Measurements from ENCODE around the gene SCYGR8. TPM values are rescaled to one million over a fixed set of nuclear protein-coding genes. Genes with fewer than 3 reads are reported as not detected.

The SCYGR8 gene
- total and polyA plus RNA-seq, 2 of the 8 experiments (the other 6 are each of a cell fraction or from before 2014, with no cell fraction given) = not detected

DNA sequence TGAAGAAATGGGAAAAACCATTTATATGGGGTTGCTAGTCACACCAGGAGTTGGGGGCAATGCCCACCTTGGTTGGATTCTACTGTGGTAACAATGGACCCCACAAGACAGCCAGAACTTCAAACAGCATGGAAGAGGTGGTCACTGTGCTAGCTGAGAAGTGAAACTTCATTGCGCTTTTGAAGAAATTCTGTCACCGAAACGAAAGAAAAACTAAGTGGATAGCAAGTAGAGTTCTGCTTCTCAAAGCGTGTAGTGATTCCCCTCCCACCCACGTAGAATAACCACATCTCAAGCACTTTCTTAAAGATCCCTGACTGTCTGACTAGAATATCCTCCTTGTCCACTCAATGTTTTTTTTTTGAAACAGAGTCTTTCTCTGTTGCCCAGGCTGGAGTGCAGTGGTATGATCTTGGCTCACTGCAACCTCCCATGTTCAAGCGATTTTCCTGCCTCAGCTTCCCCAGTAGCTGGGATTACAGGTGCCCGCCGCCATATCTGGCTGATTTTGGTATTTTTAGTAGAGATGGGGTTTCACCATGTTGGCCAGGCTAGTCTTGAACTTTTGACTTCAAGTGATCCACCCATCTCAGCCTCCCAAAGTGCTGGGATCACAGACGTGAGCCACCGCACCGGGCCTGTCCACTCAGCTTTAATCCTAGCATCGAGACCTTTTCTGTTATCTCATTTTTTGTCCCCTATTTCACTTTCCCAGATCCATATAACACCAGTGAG, 37.9 kb downstream of the SCYGR8 start:
- H3K9me3 ChIP-seq (ENCODE audit: insufficient read depth in 2 of 2, low read depth in 1 of 2, low read length in 1 of 2) = no peaks in the 10 kb centered on the region
- no peak overlapping the region for H3K9ac ChIP-seq (replicated peaks in 1 of 4; ENCODE audit: extremely low read depth in 1 of 4, low read depth in 3 of 4, low read length in 3 of 4)
- no peaks in the 10 kb centered on the region for H4K20me1 ChIP-seq (replicated peaks in 1 of 2; ENCODE audit: control insufficient read depth in 1 of 2, insufficient read depth in 2 of 2, low read length in 2 of 2)
- no peaks in the 10 kb centered on the region for H3K79me1 ChIP-seq (ENCODE audit: low read depth, low read length)
- ChIA-PET POLR2A (ENCODE audit: partially characterized antibody) (interaction anchor here (0.6 kb wide), 1 partner anchor 56 kb away, joined by 4 read pairs; no protein-coding TSS in a partner anchor), CTCF (ENCODE audit: partially characterized antibody) (interaction anchor here (0.6 to 4.3 kb wide), 6 partner anchors 10 to 79 kb away, joined by 3 to 26 read pairs (median 5); no protein-coding TSS in a partner anchor)
- H3K56ac ChIP-seq (replicated peaks; ENCODE audit: insufficient read length, low read depth, low read length) = no peak overlapping the region
- H2BK15ac ChIP-seq (ENCODE audit: low read length) = no peak overlapping the region
- H2BK5ac ChIP-seq (ENCODE audit: low read depth, low read length) = no peak overlapping the region
- no peaks in the 10 kb centered on the region for H3K27me3 ChIP-seq (replicated peaks in 1 of 4; ENCODE audit: control insufficient read depth in 3 of 4, extremely low read depth in 1 of 4, insufficient read depth in 3 of 4, low read length in 3 of 4)
- no peak overlapping the region for H4K8ac ChIP-seq (ENCODE audit: extremely low read depth, insufficient read depth, low read length)
- H3K14ac ChIP-seq (ENCODE audit: insufficient read length) = no peak overlapping the region
- no peaks in the 10 kb centered on the region for H3K23me2 ChIP-seq (ENCODE audit: low read depth, low read length)
- no peaks in the 10 kb centered on the region for H3K79me2 ChIP-seq (ENCODE audit: control insufficient read depth in 1 of 2, insufficient read depth in 2 of 2, low read length in 2 of 2)
- no peak overlapping the region for H3K23ac ChIP-seq (ENCODE audit: insufficient read length)
- no peak overlapping the region for H3K18ac ChIP-seq (ENCODE audit: extremely low read depth, low read length)
- H3K27ac ChIP-seq (ENCODE audit: low read depth, low read length) = no peak overlapping the region
- FAIRE-seq (no peak), DNase-seq (ENCODE audit: low read depth in 1 of 2, low spot score in 2 of 2) (no peak)
- no peak overlapping the region for H2AK5ac ChIP-seq (ENCODE audit: low read depth, low read length)
- no peak overlapping the region for H3K4me2 ChIP-seq (ENCODE audit: insufficient read depth in 1 of 2, low read depth in 2 of 2, low read length in 2 of 2)
- no peak overlapping the region for H3K4me3 ChIP-seq (ENCODE audit: extremely low read depth in 1 of 4, insufficient read depth in 2 of 4, low read depth in 3 of 4, low read length in 4 of 4)
- H3K4me1 ChIP-seq (replicated peaks in 1 of 4; ENCODE audit: control insufficient read depth in 3 of 4, insufficient read depth in 4 of 4, low read length in 3 of 4) = no peaks in the 10 kb centered on the region
- no peak overlapping the region for H2BK12ac ChIP-seq (ENCODE audit: low read depth, low read length)
- H4K91ac ChIP-seq (replicated peaks; ENCODE audit: insufficient read length, low read length) = no peak overlapping the region
- no peak overlapping the region for H2BK120ac ChIP-seq (replicated peaks; ENCODE audit: low read depth, low read length)
- H3K4ac ChIP-seq (replicated peaks; ENCODE audit: insufficient read length, low read depth, low read length) = no peak overlapping the region
- H3K36me3 ChIP-seq (ENCODE audit: control insufficient read depth in 2 of 4, insufficient read depth in 4 of 4, low read length in 3 of 4) = no peaks in the 10 kb centered on the region
- H4K5ac ChIP-seq (ENCODE audit: insufficient read length, low read depth, low read length) = no peak overlapping the region
- H2AFZ ChIP-seq (ENCODE audit: low read length) = peak overlapping the region; percentile 76; the same call in 1 of the 2 replicates
- no peak overlapping the region for H2BK20ac ChIP-seq (ENCODE audit: low read length)
- WGBS, 2 experiments (ENCODE audit: extremely low coverage in 1 of 2, insufficient coverage in 1 of 2, insufficient read length in 1 of 2, insufficient replicate concordance in 2 of 2, low coverage in 1 of 2, low lambda C conversion rate in 2 of 2, missing lambda C conversion rate in 1 of 2) = 91% methylated on average over 12 of the region's 12 CpGs; no CpG with 5 or more reads in 1 of the 2 experiments
- no peak for TF ChIP-seq BACH1 (IDR thresholded peaks at IDR 0.05; ENCODE audit: low read length)
- no peak for TF ChIP-seq YY1 (IDR thresholded peaks at IDR 0.05; ENCODE audit: low read depth, low read length)
- TF ChIP-seq, protein P1, sequence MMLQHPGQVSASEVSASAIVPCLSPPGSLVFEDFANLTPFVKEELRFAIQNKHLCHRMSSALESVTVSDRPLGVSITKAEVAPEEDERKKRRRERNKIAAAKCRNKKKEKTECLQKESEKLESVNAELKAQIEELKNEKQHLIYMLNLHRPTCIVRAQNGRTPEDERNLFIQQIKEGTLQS (IDR thresholded peaks at IDR 0.05; ENCODE audit: insufficient read depth, low read depth, low read length) = no peak
- no peak for TF ChIP-seq PHF8 (conservative IDR thresholded peaks at IDR 0.05; ENCODE audit: low read depth, low read length)
- no peak for TF ChIP-seq POLR2A (IDR thresholded peaks at IDR 0.05; ENCODE audit: control extremely low read depth in 1 of 2, low read depth in 2 of 2, low read length in 2 of 2)
